ENCODE measurements around the gene SERINC5. TPM values are rescaled to one million over a fixed set of nuclear protein-coding genes. Genes with fewer than 3 reads are reported as not detected.

The SERINC5 gene
- total RNA-seq, 2 experiments from 2014 or later, result 115 to 123 TPM

- intact Hi-C loops (cut with DNase I, micrococcal nuclease), result loop anchor here in 1 of 2 experiments (5.0 kb wide), 1 partner anchor 48 kb away; no protein-coding TSS in a partner anchor
- H3K27me3 ChIP-seq (ENCODE audit: control insufficient read depth in 1 of 2, insufficient read depth in 2 of 2, low read length in 2 of 2), result no peaks in the 10 kb centered on the region
- POLR2A ChIA-PET, result interaction anchor here (1.6 kb wide), 1 partner anchor 17 kb away, joined by 4 read pairs; no protein-coding TSS in a partner anchor
- no peak for TF ChIP-seq CTCF (IDR thresholded peaks at IDR 0.05)
- H3K4me3 ChIP-seq (ENCODE audit: low read length), result no peak overlapping the region
- H3K27ac ChIP-seq (ENCODE audit: low read depth in 1 of 2, low read length in 2 of 2), result peak overlapping the region; percentile 14 to 53
- peaks cover 63% of the 10 kb centered on the region for H3K4me1 ChIP-seq (ENCODE audit: insufficient read depth, low read length)
- CTCF ChIA-PET, result no interaction called here
- Mint-ChIP-seq H3K9me3 (no peaks in the 10 kb centered on the region), H3K4me1 (ENCODE audit: low read depth) (peaks cover 84% of the 10 kb centered on the region), H3K36me3 (ENCODE audit: low read depth) (peaks cover 89% of the 10 kb centered on the region), H3K4me3 (peak overlapping the region; percentile 4), H3K27ac (peak overlapping the region; percentile 64), H3K27me3 (no peaks in the 10 kb centered on the region)
- ATAC-seq (ENCODE audit: poor library complexity) (no peak), DNase-seq (no peak)
- H3K9me3 ChIP-seq (ENCODE audit: control insufficient read depth in 1 of 2, insufficient read depth in 1 of 2, low read length in 2 of 2), result no peaks in the 10 kb centered on the region
- peaks cover 60% of the 10 kb centered on the region for H3K36me3 ChIP-seq (ENCODE audit: insufficient read depth, low read length)
Measured at GRCh38 chr5:80198920-80199319, 56.9 kb downstream of the SERINC5 start.

- ATAC-seq (ENCODE audit: poor library complexity), result no peak
- peak overlapping the region; percentile 14 to 53 for H3K27ac ChIP-seq (ENCODE audit: low read depth in 1 of 2, low read length in 2 of 2)
- Mint-ChIP-seq H3K27me3 (no peaks in the 10 kb centered on the region), H3K36me3 (ENCODE audit: low read depth) (peaks cover 86% of the 10 kb centered on the region), H3K27ac (peak overlapping the region; percentile 64), H3K4me1 (ENCODE audit: low read depth) (peaks cover 84% of the 10 kb centered on the region), H3K9me3 (no peaks in the 10 kb centered on the region), H3K4me3 (no peak overlapping the region)
- peaks cover 65% of the 10 kb centered on the region for H3K4me1 ChIP-seq (ENCODE audit: insufficient read depth, low read length)
- intact Hi-C loops (cut with DNase I, micrococcal nuclease), result loop anchor here in 1 of 2 experiments (5.0 kb wide), 1 partner anchor 49 kb away; no protein-coding TSS in a partner anchor
- no peaks in the 10 kb centered on the region for H3K9me3 ChIP-seq (ENCODE audit: control insufficient read depth in 1 of 2, insufficient read depth in 1 of 2, low read length in 2 of 2)
- H3K27me3 ChIP-seq (ENCODE audit: control insufficient read depth in 1 of 2, insufficient read depth in 2 of 2, low read length in 2 of 2), result no peaks in the 10 kb centered on the region
- TF ChIP-seq CTCF (IDR thresholded peaks at IDR 0.05), result no peak
- no peak overlapping the region for H3K4me3 ChIP-seq (ENCODE audit: low read length)
- CTCF ChIA-PET, result no interaction called here
- POLR2A ChIA-PET, result interaction anchor here (1.6 kb wide), 1 partner anchor 16 kb away, joined by 4 read pairs; no protein-coding TSS in a partner anchor
- DNase-seq, result no peak
- peaks cover 58% of the 10 kb centered on the region for H3K36me3 ChIP-seq (ENCODE audit: insufficient read depth, low read length)
Measured at GRCh38 chr5:80198399-80198798, 57.4 kb downstream of the SERINC5 start.

- Mint-ChIP-seq H3K27ac (peak overlapping the region; percentile 94), H3K4me3 (peak overlapping the region; percentile 32), H3K36me3 (ENCODE audit: low read depth) (peaks cover 62% of the 10 kb centered on the region), H3K4me1 (ENCODE audit: low read depth) (peaks cover 86% of the 10 kb centered on the region), H3K27me3 (no peaks in the 10 kb centered on the region), H3K9me3 (no peaks in the 10 kb centered on the region)
- H3K27me3 ChIP-seq (ENCODE audit: control insufficient read depth in 1 of 2, insufficient read depth in 2 of 2, low read length in 2 of 2), result no peaks in the 10 kb centered on the region
- ChIA-PET CTCF (interaction anchor here (0.7 to 2.7 kb wide), 2 partner anchors 10 to 59 kb away, joined by 3 to 15 read pairs; no protein-coding TSS in a partner anchor), POLR2A (interaction anchor here (0.6 to 7.8 kb wide), 8 partner anchors 9 to 73 kb away, joined by 3 to 100 read pairs (median 6); partner anchors contain the start of gene SERINC5)
- no peaks in the 10 kb centered on the region for H3K9me3 ChIP-seq (ENCODE audit: control insufficient read depth in 1 of 2, insufficient read depth in 1 of 2, low read length in 2 of 2)
- intact Hi-C loops (cut with DNase I, micrococcal nuclease), result loop anchor here in 1 of 2 experiments (5.0 kb wide), 1 partner anchor 51 kb away; no protein-coding TSS in a partner anchor
- H3K4me3 ChIP-seq (ENCODE audit: low read length), result no peak overlapping the region
- H3K4me1 ChIP-seq (ENCODE audit: insufficient read depth, low read length), result peaks cover 83% of the 10 kb centered on the region
- TF ChIP-seq CTCF (IDR thresholded peaks at IDR 0.05), result no peak
- H3K36me3 ChIP-seq (ENCODE audit: insufficient read depth, low read length), result peaks cover 36% of the 10 kb centered on the region
- DNase-seq, result no peak
- peak overlapping the region; percentile 37 to 86 for H3K27ac ChIP-seq (ENCODE audit: low read depth in 1 of 2, low read length in 2 of 2)
- no peak for ATAC-seq (ENCODE audit: poor library complexity)
Measured at GRCh38 chr5:80195837-80196400, 59.9 kb downstream of the SERINC5 start.

Data from CD4-positive, alpha-beta T cell (primary cell).